Stimulated activated CD4-positive, alpha-beta T cell treated with anti-CD3 and anti-CD28 coated beads, Interleukin-2, amount 100 ng/mL, for 24 hours (primary cell): ENCODE results near the gene EXOC2.

Source experiments
- DNase-seq, 2 donors: peaks; one replicate each; pipeline ENCODE4 v3.0.0-alpha.2; 2020

Gene EXOC2

GRCh38 chr6:692858-693722, at the start of gene EXOC2:
Gene EXOC2, minus strand, starts transcription at chr6:693139. Its CDS starts 55,321 bp downstream, at chr6:637818.
- peak; percentile 86 to 88 for DNase-seq

GRCh38 chr6:741410-742339, 48.7 kb upstream of the EXOC2 start:
- no peak for DNase-seq

GRCh38 chr6:736657-737446, 43.9 kb upstream of the EXOC2 start:
- no peak for DNase-seq

GRCh38 chr6:733431-734219, 40.7 kb upstream of the EXOC2 start:
- no peak for DNase-seq

GRCh38 chr6:731924-732323, 39.0 kb upstream of the EXOC2 start:
- no peak for DNase-seq

GRCh38 chr6:729606-730320, 36.8 kb upstream of the EXOC2 start:
- no peak for DNase-seq

- DNase-seq: no peak
These were observed 34.9 kb upstream of the EXOC2 start for GRCh38 chr6:727856-728255.

- no peak for DNase-seq
These were observed 30.6 kb upstream of the EXOC2 start for GRCh38 chr6:723540-723939.

GRCh38 chr6:722608-723007, 29.7 kb upstream of the EXOC2 start:
- DNase-seq: no peak

GRCh38 chr6:722077-722524, 29.2 kb upstream of the EXOC2 start:
- DNase-seq: peak; percentile 82

GRCh38 chr6:718345-718744, 25.4 kb upstream of the EXOC2 start:
- DNase-seq: no peak

GRCh38 chr6:717135-717534, 24.2 kb upstream of the EXOC2 start:
- DNase-seq: no peak

- DNase-seq: no peak
These were observed 23.0 kb upstream of the EXOC2 start for GRCh38 chr6:715709-716491.

GRCh38 chr6:714100-714499, 21.2 kb upstream of the EXOC2 start:
- no peak for DNase-seq

- DNase-seq: no peak
These were observed 20.4 kb upstream of the EXOC2 start for GRCh38 chr6:713351-713750.

- DNase-seq: no peak
These were observed 19.9 kb upstream of the EXOC2 start for GRCh38 chr6:712805-713204.

- DNase-seq: no peak
These were observed 19.0 kb upstream of the EXOC2 start for GRCh38 chr6:711925-712324.

GRCh38 chr6:710601-711571, 17.9 kb upstream of the EXOC2 start:
- DNase-seq: peak; percentile 58 to 65

GRCh38 chr6:709471-710056, 16.6 kb upstream of the EXOC2 start:
- no peak for DNase-seq
